Activated B cell treated with CpG ODN at 0.5 μM for 24 hours (primary cell): Measurements from ENCODE around the gene WFIKKN2. TPM values are rescaled to one million over a fixed set of nuclear protein-coding genes. Genes with fewer than 3 reads are reported as not detected.
"Not testable (repeated sequence)": the region's sequence is repeated elsewhere in the genome, so short reads cannot be mapped to it uniquely, and the experiment has no call there.

Experiments
- ATAC-seq: fragments of 200-7000 bp; cut with Tn5 transposase; one replicate; pipeline ENCODE4 v1.10.0; 2021; ENCODE audit warnings: low read depth, mild to moderate bottlenecking, moderate library complexity
- CTCF ChIA-PET: fragments of 350-600 bp; sonication (Branson Sonifier 250); formaldehyde crosslinking; loops from one replicate; lab custom pipeline; 2021; ENCODE audit warnings: antibody characterized with exemption; lab: Charles Lee
- POLR2A ChIA-PET: fragments of 350-600 bp; sonication (Branson Sonifier 250); formaldehyde crosslinking; loops from one replicate; lab custom pipeline; 2021; ENCODE audit warnings: antibody characterized with exemption; lab: Charles Lee
- DNase-seq: peaks from one replicate; pipeline ENCODE4 v3.0.0; 2022
- H3K27ac Mint-ChIP-seq: one replicate; pipeline ENCODE4 v1.8.0; 2020; ENCODE audit warnings: mixed read lengths
- H3K27me3 Mint-ChIP-seq: one replicate; pipeline ENCODE4 v1.8.0; 2021; ENCODE audit warnings: mixed read lengths
- H3K36me3 Mint-ChIP-seq: one replicate; pipeline ENCODE4 v1.8.0; 2021; ENCODE audit warnings: low read depth, mixed read lengths
- H3K4me1 Mint-ChIP-seq: one replicate; pipeline ENCODE4 v1.8.0; 2021; ENCODE audit warnings: mixed read lengths
- H3K4me3 Mint-ChIP-seq: one replicate; pipeline ENCODE4 v1.8.0; 2020; ENCODE audit warnings: mild to moderate bottlenecking, mixed read lengths
- H3K9me3 Mint-ChIP-seq: one replicate; pipeline ENCODE4 v1.8.0; 2020; ENCODE audit warnings: mixed read lengths
- CTCF ChIP-seq: fragments of 200-600 bp; IDR thresholded peaks from one replicate; pipeline ENCODE4 v1.8.0; 2022; ENCODE audit warnings: antibody characterized with exemption, mild to moderate bottlenecking
- intact Hi-C: fragments of 100-400 bp; cut with micrococcal nuclease; formaldehyde crosslinking; loops from one replicate; pipeline ENCODE4 v1.15.1; 2024
- total RNA-seq: library from RNA; stranded (reverse); gene quantifications from 2 replicates; pipeline ENCODE4 v1.2.3, GENCODE V29; 2022

Gene WFIKKN2
- total RNA-seq, 1 donor from 2014 or later, result not detected

GRCh38 chr17:50799582-50799981 is 35.8 kb upstream of the WFIKKN2 start:
- intact Hi-C loops, result no loop called here
- no peaks in the 10 kb centered on the region for H3K9me3 Mint-ChIP-seq
- no peak overlapping the region for H3K4me3 Mint-ChIP-seq
- H3K27ac Mint-ChIP-seq, result no peak overlapping the region
- no peaks in the 10 kb centered on the region for H3K36me3 Mint-ChIP-seq
- no peaks in the 10 kb centered on the region for H3K27me3 Mint-ChIP-seq
- POLR2A ChIA-PET, result no interaction called here
- H3K4me1 Mint-ChIP-seq, result no peaks in the 10 kb centered on the region
- CTCF ChIA-PET, result no interaction called here
- ATAC-seq, result no peak
- DNase-seq, result no peak
- no peak for TF ChIP-seq CTCF

GRCh38 chr17:50800196-50800700 is 35.1 kb upstream of the WFIKKN2 start:
- Mint-ChIP-seq H3K27ac (no peak overlapping the region), H3K9me3 (no peaks in the 10 kb centered on the region), H3K4me3 (no peak overlapping the region), H3K27me3 (no peaks in the 10 kb centered on the region), H3K4me1 (no peaks in the 10 kb centered on the region), H3K36me3 (no peaks in the 10 kb centered on the region)
- ChIA-PET POLR2A (no interaction called here), CTCF (no interaction called here)
- intact Hi-C loops, result no loop called here
- no peak for ATAC-seq
- no peak for TF ChIP-seq CTCF
- DNase-seq, result no peak

- ChIA-PET POLR2A (no interaction called here), CTCF (no interaction called here)
- intact Hi-C loops, result no loop called here
- no peaks in the 10 kb centered on the region for H3K9me3 Mint-ChIP-seq
- DNase-seq, result no peak
- H3K4me1 Mint-ChIP-seq, result no peaks in the 10 kb centered on the region
- no peak for TF ChIP-seq CTCF
- no peak overlapping the region for H3K4me3 Mint-ChIP-seq
- no peaks in the 10 kb centered on the region for H3K27me3 Mint-ChIP-seq
- H3K27ac Mint-ChIP-seq, result no peak overlapping the region
- H3K36me3 Mint-ChIP-seq, result no peaks in the 10 kb centered on the region
- ATAC-seq, result no peak
These were observed 32.5 kb upstream of the WFIKKN2 start for GRCh38 chr17:50802609-50803571.

GRCh38 chr17:50803676-50804075 is 31.7 kb upstream of the WFIKKN2 start:
- ATAC-seq, result no peak
- no peaks in the 10 kb centered on the region for H3K9me3 Mint-ChIP-seq
- no peaks in the 10 kb centered on the region for H3K4me1 Mint-ChIP-seq
- ChIA-PET POLR2A (no interaction called here), CTCF (no interaction called here)
- H3K27me3 Mint-ChIP-seq, result no peaks in the 10 kb centered on the region
- H3K36me3 Mint-ChIP-seq, result no peaks in the 10 kb centered on the region
- no peak overlapping the region for H3K4me3 Mint-ChIP-seq
- DNase-seq, result no peak
- intact Hi-C loops, result no loop called here
- H3K27ac Mint-ChIP-seq, result no peak overlapping the region
- TF ChIP-seq CTCF, result no peak

GRCh38 chr17:50804749-50805475 is 30.5 kb upstream of the WFIKKN2 start:
- CTCF ChIA-PET, H3K4me1 Mint-ChIP-seq, H3K9me3 Mint-ChIP-seq, H3K36me3 Mint-ChIP-seq, ATAC-seq, intact Hi-C loops, DNase-seq, H3K27me3 Mint-ChIP-seq, POLR2A ChIA-PET, H3K27ac Mint-ChIP-seq, H3K4me3 Mint-ChIP-seq: not testable (repeated sequence)
